Keratinocyte (primary cell): Measurements from ENCODE around the gene CDKN1B.

ENCODE experiments used
- CTCF ChIP-seq, 3 experiments: IDR thresholded peaks in 1 of 3; conservative IDR thresholded peaks in 1 of 3; optimal IDR thresholded peaks in 1 of 3; 2 replicates in 2 of 3; 3 replicates in 1 of 3; pipeline versions ENCODE3 to v1.5.1; 2011; ENCODE audit warnings: low read length in 3 of 3, mild to moderate bottlenecking in 3 of 3, moderate library complexity in 2 of 3, control low read depth in 1 of 3, inconsistent platforms in 1 of 3; ENCODE audit not compliant: insufficient read depth in 2 of 3; ENCODE audit errors: extremely low read depth in 1 of 3
- EZH2 ChIP-seq: IDR thresholded peaks from one replicate; pipeline ENCODE4 v1.6.1; 2012; ENCODE audit warnings: inconsistent platforms, mild to moderate bottlenecking, low read length, moderate library complexity

- no peak for TF ChIP-seq CTCF (optimal IDR thresholded peaks at IDR 0.05 in 1 of 3, IDR thresholded peaks at IDR 0.05 in 1 of 3, conservative IDR thresholded peaks at IDR 0.05 in 1 of 3; ENCODE audit: extremely low read depth in 1 of 3, insufficient read depth in 2 of 3, low read length in 3 of 3)
- no peak for TF ChIP-seq EZH2
These were observed 9.5 kb downstream of the CDKN1B start for GRCh38 chr12:12726555-12727093.
